ENCODE measurements around the gene SPEG.

GRCh38 chr2:219410390-219410789 is 24.3 kb upstream of the SPEG start:
- TF ChIP-seq CTCF (IDR thresholded peaks at IDR 0.05) = no peak
- TF ChIP-seq POLR2A (IDR thresholded peaks at IDR 0.05) = no peak

Data from right lobe of liver (tissue), 4 donors.